ENCODE data around the gene PRDM10. TPM values are rescaled to one million over a fixed set of nuclear protein-coding genes. Genes with fewer than 3 reads are reported as not detected.

The PRDM10 gene
- total RNA-seq, 4 donors from 2014 or later: 11.3 to 22.4 (median 15.5) TPM

GRCh38 chr11:129905402-129905801 lies 97.2 kb downstream of the PRDM10 start:
- Histone ChIP-seq H3K27ac (no peak overlapping the region), H3K4me3 (no peak overlapping the region), H3K27me3 (no peaks in the 10 kb centered on the region), H3K36me3 (peaks cover 0 to 13% (median 0%) of the 10 kb centered on the region in 4 donors), H3K9me3 (no peaks in the 10 kb centered on the region), H3K4me1 (no peaks in the 10 kb centered on the region)
- TF ChIP-seq CTCF (IDR thresholded peaks at IDR 0.05) (no peak), POLR2A (IDR thresholded peaks at IDR 0.05) (no peak), POLR2AphosphoS5 (IDR thresholded peaks at IDR 0.05) (no peak), EP300 (IDR thresholded peaks at IDR 0.05; ENCODE audit: low read depth) (no peak)
- 93 to 100% methylated on average over 4 to 8 of the region's 8 CpGs for WGBS, 2 donors (ENCODE audit: low coverage in 1 of 2)
- no peak for DNase-seq
- intact Hi-C loops (cut with DNase I; ENCODE audit: low total_unique reads): no loop called here
- in situ Hi-C loops (cut with MboI; ENCODE audit: low pct_ligation_motif_present in 1 of 4, low pct_unique_long_range_greater_than_20kb in 1 of 4, low sequenced_read_pairs in 3 of 4): no loop called here

GRCh38 chr11:129896062-129896461 lies 106.6 kb downstream of the PRDM10 start:
- Histone ChIP-seq H3K27me3 (no peaks in the 10 kb centered on the region), H3K4me1 (peaks cover 10 to 15% (median 13%) of the 10 kb centered on the region in 4 donors), H3K36me3 (peaks cover 0 to 12% (median 6%) of the 10 kb centered on the region in 4 donors), H3K27ac (peak overlapping the region; percentile 84 to 92 (median 86)), H3K4me3 (peak overlapping the region in 3 of 4 donors; percentile 66 to 97 (median 88)), H3K9me3 (no peaks in the 10 kb centered on the region)
- 59 to 71% methylated on average over 4 to 9 of the region's 9 CpGs for WGBS, 2 donors (ENCODE audit: low coverage in 1 of 2)
- no peak for TF ChIP-seq POLR2A (IDR thresholded peaks at IDR 0.05)
- no peak for TF ChIP-seq EP300 (IDR thresholded peaks at IDR 0.05; ENCODE audit: low read depth)
- TF ChIP-seq CTCF (IDR thresholded peaks at IDR 0.05): no peak
- no peak for TF ChIP-seq POLR2AphosphoS5 (IDR thresholded peaks at IDR 0.05)
- intact Hi-C loops (cut with DNase I; ENCODE audit: low total_unique reads): no loop called here
- DNase-seq: no peak
- in situ Hi-C loops (cut with MboI; ENCODE audit: low pct_ligation_motif_present in 1 of 4, low pct_unique_long_range_greater_than_20kb in 1 of 4, low sequenced_read_pairs in 3 of 4): no loop called here

- WGBS, 2 donors (ENCODE audit: low coverage in 1 of 2): 0 to 1% methylated on average over 7 to 65 of the region's 77 CpGs
- no peaks in the 10 kb centered on the region for H3K27me3 ChIP-seq
- no peak for TF ChIP-seq EP300 (IDR thresholded peaks at IDR 0.05; ENCODE audit: low read depth)
- TF ChIP-seq POLR2AphosphoS5 (IDR thresholded peaks at IDR 0.05): peak; percentile 63 to 83 (median 78)
- no peak for TF ChIP-seq CTCF (IDR thresholded peaks at IDR 0.05)
- peak; percentile 64 for TF ChIP-seq POLR2A (IDR thresholded peaks at IDR 0.05)
- DNase-seq: peak; percentile 93
- no peaks in the 10 kb centered on the region for H3K9me3 ChIP-seq
- peaks cover 0 to 14% (median 6%) of the 10 kb centered on the region in 4 donors for H3K36me3 ChIP-seq
- peak within 1 kb of the TSS; percentile 84 to 92 (median 86) for H3K27ac ChIP-seq
- peaks cover 10 to 15% (median 13%) of the 10 kb centered on the region in 4 donors for H3K4me1 ChIP-seq
- intact Hi-C loops (cut with DNase I; ENCODE audit: low total_unique reads) (no loop called here), in situ Hi-C loops (cut with MboI; ENCODE audit: low pct_ligation_motif_present in 1 of 4, low pct_unique_long_range_greater_than_20kb in 1 of 4, low sequenced_read_pairs in 3 of 4) (no loop called here)
- H3K4me3 ChIP-seq: peak within 1 kb of the TSS; percentile 66 to 97 (median 88)
Observed at GRCh38 chr11:129895126-129896041, 107.3 kb downstream of the PRDM10 start, which contains the start of gene NFRKB. Gene NFRKB (minus strand): TSS chr11:129895578. CDS start chr11:129892849, 2,729 bp downstream.
